22Rv1 (cell line): Measurements from ENCODE around the gene FAT1.

Source experiments
- ZFX ChIP-seq: fragments of 450-650 bp; IDR thresholded peaks from 2 replicates; pipeline ENCODE4 v1.6.1; 2017; ENCODE audit warnings: antibody characterized with exemption, borderline replicate concordance
- TF ChIP-seq, protein P1 (sequence below): fragments of 450-650 bp; IDR thresholded peaks from 2 replicates; pipeline ENCODE4 v1.5.1; 2017; ENCODE audit warnings: mild to moderate bottlenecking

- TF ChIP-seq, protein P1, sequence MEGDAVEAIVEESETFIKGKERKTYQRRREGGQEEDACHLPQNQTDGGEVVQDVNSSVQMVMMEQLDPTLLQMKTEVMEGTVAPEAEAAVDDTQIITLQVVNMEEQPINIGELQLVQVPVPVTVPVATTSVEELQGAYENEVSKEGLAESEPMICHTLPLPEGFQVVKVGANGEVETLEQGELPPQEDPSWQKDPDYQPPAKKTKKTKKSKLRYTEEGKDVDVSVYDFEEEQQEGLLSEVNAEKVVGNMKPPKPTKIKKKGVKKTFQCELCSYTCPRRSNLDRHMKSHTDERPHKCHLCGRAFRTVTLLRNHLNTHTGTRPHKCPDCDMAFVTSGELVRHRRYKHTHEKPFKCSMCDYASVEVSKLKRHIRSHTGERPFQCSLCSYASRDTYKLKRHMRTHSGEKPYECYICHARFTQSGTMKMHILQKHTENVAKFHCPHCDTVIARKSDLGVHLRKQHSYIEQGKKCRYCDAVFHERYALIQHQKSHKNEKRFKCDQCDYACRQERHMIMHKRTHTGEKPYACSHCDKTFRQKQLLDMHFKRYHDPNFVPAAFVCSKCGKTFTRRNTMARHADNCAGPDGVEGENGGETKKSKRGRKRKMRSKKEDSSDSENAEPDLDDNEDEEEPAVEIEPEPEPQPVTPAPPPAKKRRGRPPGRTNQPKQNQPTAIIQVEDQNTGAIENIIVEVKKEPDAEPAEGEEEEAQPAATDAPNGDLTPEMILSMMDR: no peak
- no peak for TF ChIP-seq ZFX
Observed at GRCh38 chr4:186566068-186566467, 157.6 kb downstream of the FAT1 start.
